HG02798 (cell line): ENCODE results near the gene TTC33.

Experiments used
- ATAC-seq: cut with Tn5 transposase; IDR thresholded peaks from one replicate; pipeline ENCODE4 v1.9.1; 2021; ENCODE audit warnings: mild to moderate bottlenecking; ENCODE audit not compliant: unreplicated experiment, poor library complexity

The TTC33 gene

GRCh38 chr5:40497573-40497972 is 258.2 kb downstream of the TTC33 start:
- no peak for ATAC-seq

DNA sequence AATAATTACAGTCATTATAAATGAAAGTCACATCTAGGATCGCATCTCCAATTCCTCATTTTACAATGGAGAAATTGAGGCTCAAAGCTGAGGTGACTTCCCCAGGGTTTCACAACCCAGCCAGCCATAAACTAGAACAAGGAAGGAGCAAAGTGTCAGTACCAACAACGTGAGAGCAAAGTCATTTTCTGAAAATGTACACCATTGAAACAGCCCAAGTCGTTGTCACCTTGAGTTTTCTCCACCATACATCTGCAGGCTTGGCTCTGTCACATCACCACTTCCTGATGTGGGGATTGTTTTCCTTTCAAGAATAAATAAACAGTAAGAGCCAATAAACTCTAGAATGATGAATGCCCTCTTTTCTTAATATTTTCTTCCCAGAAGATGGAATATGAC is 260.5 kb downstream of the TTC33 start:
- no peak for ATAC-seq

- no peak for ATAC-seq
These were observed 261.0 kb downstream of the TTC33 start for GRCh38 chr5:40494631-40495236.

- ATAC-seq: no peak
These were observed 263.7 kb downstream of the TTC33 start for GRCh38 chr5:40492056-40492455.

- no peak for ATAC-seq
These were observed 264.1 kb downstream of the TTC33 start for GRCh38 chr5:40491644-40492043.

DNA sequence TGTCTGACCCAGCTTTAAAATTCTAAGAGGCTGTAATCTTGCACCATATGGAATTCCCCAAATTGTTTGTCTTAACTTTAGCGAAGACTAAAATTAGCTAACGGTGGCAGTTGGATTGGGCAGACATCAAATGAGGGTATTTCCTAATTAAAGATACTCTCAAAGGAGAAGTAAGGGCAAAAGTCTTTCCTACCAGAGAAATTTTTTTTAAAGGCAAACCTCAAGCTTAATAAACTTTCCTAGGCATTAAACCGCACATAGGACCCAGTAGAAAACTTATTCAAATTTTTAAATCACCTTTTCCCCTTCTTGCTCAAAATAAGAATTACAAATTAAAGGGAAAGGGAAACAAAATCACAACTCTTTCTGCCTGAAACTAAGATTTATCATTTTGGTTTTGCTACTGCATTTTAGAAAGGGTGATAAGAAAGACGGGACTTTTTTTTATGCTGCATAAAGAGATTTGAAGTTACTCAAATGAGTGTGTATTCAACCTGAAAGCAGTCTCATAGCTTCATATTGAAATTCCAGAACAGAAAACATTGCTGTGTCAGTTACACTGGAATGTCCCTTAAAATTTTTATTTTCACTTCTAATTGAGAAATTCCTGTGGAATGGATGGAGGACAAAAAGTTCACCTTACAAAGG is 265.2 kb downstream of the TTC33 start:
- peak; percentile 46 for ATAC-seq

GRCh38 chr5:40489421-40489820 is 266.3 kb downstream of the TTC33 start:
- no peak for ATAC-seq

DNA sequence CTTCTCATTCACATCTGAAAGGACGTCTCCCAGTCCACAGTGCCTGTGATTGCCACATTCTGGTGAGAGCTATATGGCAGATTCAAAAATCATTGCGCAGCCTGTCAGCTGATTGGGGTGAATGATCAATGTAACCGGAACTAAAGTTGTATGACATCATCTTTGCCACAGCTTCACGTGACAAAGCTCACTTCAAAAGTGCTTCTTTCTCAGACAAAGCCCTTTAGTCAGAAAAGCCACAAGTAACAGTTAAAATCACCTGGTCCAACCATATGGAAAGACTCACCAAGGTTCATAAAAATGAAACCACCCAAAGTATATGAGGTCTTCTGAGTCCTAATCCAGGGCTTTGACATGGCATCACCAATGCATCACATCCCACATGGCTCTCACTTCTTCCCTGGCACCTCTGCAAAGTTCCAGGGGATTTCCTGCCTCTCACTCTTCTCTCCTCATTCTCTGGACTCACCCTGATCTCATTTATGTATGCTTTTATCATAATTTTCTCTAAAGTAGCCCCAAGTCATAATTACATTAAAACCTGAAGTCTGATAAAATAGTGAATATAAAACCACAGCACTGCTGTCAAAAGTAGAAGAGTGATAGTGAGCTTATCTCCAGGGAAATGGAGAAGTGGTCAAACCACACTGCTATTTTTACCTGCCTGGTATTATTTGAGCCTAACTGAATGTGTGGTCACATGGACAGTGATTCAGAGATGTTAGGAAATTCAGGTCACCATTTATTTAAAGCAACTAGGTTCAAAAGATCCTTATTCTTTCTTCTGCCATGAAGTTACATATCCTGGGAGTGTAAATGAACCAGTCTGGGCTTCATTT is 269.1 kb downstream of the TTC33 start:
- peak; percentile 55 for ATAC-seq

- ATAC-seq: peak; percentile 62
These were observed 270.5 kb downstream of the TTC33 start for GRCh38 chr5:40485021-40485998.

DNA sequence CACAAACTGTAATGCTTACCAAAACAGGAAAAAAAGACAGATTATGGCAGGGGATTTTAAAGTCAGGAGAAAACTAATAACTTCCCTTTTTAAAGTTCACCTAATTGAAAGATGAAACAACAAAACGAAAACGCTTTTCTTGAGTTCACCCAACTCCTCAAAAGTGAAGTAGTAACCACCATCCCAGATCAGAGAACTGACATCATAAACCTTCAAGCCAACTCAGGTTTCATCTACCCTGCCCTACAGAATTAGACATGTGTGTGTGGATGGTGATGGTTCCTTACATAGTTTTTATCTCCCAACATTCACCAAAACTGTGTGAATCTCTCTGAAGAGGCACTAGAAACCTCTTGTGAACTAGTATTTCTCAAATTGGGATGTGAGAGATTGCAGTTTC is 271.3 kb downstream of the TTC33 start:
- ATAC-seq: peak; percentile 48

DNA sequence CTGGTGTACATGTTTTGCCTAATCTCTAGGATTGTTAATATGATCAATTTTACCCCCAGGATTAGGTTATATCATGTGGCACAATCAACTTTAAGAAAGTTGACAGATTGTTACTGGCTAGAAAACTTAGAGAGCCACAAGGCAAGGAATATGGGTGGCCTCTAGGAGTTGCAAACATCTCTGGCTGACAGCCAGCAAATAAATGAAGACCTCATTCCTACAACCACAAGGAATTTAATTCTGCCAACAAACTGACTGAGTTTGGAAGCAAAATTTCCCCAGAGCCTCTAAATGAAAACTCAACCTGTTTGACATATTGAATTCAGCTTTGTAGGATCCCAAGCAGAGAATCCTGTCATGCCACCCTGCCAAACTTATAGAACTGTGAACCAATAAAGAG is 272.4 kb downstream of the TTC33 start:
- no peak for ATAC-seq

GRCh38 chr5:40481241-40481640 is 274.5 kb downstream of the TTC33 start:
- no peak for ATAC-seq

DNA sequence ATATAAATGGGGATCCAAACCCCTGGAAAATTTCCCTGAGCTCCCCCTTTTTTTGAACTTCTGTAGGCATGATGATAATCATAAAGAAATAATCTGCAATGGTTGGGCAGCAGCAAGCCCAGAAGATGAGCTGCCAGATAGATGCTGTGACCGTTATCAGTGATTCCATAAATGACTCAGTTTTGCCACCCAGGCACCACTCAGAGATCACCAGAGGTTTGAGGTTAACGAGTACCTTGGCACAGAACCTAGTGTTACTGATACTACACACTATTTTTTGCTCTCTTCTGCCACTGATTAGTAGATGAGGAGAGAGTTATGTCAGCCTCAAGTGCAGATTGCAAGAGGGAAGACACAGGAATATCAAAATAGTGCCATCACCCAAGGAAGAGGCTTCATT is 275.4 kb downstream of the TTC33 start:
- no peak for ATAC-seq

DNA sequence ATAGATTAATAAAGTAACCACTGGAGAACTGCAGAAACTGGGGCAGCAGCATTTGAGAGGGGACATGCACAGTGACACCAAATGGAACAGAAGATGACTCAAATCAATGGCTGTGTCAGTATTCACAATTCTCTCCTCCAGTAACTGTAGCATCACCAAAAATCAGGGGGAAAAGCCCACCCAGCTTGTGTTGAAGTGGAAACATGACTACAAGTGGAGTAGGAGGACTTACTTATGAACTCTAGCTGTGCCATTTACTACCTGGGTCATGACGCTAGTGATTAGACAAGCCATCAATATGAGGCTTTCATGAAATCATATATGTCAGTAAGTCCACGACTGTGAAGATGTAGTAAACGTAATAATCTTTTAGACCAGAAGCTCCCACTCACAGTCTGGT is 275.8 kb downstream of the TTC33 start:
- ATAC-seq: no peak

DNA sequence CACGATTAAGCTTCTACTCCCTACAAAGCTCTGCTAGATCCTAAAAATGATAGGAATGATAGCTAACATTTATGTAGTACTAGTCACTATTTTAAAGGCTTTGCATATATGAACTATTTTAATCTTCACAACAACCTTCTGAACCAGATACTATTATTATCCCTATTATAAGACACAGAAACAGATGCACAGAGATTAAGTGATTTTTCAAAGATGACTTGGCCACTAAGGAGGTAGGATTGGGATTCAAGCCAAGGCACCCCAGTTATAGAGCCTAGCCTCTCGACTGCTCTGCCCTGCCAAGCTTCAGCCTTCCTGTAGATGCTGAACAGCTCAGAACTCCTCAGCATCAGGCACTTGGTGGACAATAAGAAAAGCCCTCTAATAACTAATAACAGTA is 277.0 kb downstream of the TTC33 start:
- ATAC-seq: no peak

DNA sequence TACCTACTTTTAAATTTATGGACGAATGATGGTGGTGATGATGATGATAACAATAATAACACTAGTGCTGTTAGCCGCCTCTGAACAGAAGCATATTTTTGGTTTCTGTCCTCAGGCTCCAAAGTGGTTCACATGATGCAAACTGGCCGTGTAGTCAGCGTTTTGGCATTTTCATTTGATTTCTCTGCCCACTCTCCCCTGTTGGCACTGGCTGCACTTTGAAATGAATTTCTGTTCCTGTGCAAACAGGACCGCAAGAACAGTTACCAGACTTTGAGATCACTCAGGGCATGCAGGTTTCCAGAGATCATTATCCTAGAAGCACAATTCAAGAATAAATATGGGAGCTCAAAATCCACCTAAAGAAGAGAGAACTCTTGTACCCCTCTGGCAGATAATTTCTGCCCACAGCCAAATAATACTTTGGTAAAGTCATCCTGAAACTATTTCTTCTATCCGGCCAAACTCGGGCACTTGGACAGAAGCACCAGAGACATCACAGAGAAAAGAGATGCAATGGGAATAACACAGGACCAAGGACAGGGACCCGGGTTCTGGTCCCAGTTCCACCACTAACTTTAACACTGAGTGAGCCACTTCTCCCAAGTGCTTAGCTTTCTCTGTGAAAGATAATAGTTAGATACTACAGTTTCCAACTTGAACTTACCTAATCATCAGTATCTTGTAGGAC is 277.8 kb downstream of the TTC33 start:
- ATAC-seq: no peak

DNA sequence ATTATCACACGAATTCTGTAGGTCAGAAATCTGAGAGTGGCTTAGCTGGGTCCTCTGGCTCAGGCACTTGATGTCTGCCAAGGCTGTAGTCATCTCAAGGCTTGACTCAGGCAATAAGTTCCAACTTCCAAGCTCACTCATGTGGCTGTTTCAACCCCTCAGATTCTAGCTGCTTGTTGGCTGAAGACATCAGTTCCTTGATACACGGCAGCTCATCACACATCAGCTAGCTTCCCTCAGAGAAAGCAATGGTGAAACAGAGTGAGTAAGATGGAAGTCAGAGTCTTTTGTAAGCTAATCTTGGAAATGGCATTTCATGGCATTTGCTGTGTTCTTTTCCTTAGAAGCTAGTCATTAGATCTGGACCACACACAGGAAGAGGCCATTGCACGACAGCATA is 280.2 kb downstream of the TTC33 start:
- no peak for ATAC-seq

- no peak for ATAC-seq
These were observed 281.5 kb downstream of the TTC33 start for GRCh38 chr5:40474250-40474649.

DNA sequence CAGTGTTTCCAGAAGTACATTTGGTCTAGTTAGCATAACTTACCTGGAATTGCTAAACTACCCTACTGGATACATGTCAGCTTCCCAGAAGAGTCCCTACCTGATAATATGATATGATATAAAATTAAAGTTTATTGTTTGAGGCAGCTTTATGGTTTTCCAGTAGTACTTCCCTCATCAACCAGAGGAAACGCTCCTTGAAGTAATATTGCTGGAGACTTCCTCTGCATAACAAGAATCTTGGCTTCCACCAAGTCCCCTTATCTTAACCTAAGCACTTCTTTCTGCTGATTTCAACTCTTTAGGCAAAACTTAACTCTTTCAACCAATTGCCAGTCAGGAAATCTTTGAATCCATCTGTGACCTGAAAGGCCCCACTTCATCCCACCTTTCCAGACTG is 290.3 kb downstream of the TTC33 start:
- ATAC-seq: no peak

- no peak for ATAC-seq
These were observed 291.2 kb downstream of the TTC33 start for GRCh38 chr5:40464511-40464910.
